Natural killer cell (primary cell): ENCODE results near the gene PTPRN2. TPM values are rescaled to one million over a fixed set of nuclear protein-coding genes. Genes with fewer than 3 reads are reported as not detected.

Experiments used
- ATAC-seq, 3 donors: fragments of 150-1000 bp in 2 of 3; fragments of 200-7000 bp in 1 of 3; cut with Tn5 transposase; 1 replicate in 1 of 3; 2 replicates in 2 of 3; pipeline ENCODE4 v1.10.0; 2021; ENCODE audit warnings: mild to moderate bottlenecking in 2 of 3, moderate library complexity in 2 of 3
- DNase-seq, 2 donors: peaks; one replicate each; pipeline versions ENCODE4 v3.0.0 to v3.0.0-alpha.2; 2013 to 2021; ENCODE audit warnings: mixed read lengths in 1 of 2
- H3K27ac ChIP-seq: one replicate; pipeline ENCODE4 v1.5.1; 2013; ENCODE audit warnings: mild to moderate bottlenecking, low read length
- H3K27me3 ChIP-seq: one replicate; pipeline ENCODE4 v1.6.1; 2013; ENCODE audit warnings: low read length; ENCODE audit not compliant: control insufficient read depth, insufficient read depth
- H3K36me3 ChIP-seq: one replicate; pipeline ENCODE4 v1.6.1; 2013; ENCODE audit warnings: low read length; ENCODE audit not compliant: control insufficient read depth, insufficient read depth
- H3K4me1 ChIP-seq: one replicate; pipeline ENCODE4 v1.6.1; 2013; ENCODE audit warnings: low read length; ENCODE audit not compliant: control insufficient read depth, insufficient read depth
- H3K4me3 ChIP-seq: one replicate; pipeline ENCODE4 v1.5.1; 2013; ENCODE audit warnings: low read length
- H3K9me3 ChIP-seq: one replicate; pipeline ENCODE4 v1.6.1; 2013; ENCODE audit warnings: low read length; ENCODE audit not compliant: control insufficient read depth, insufficient read depth
- H3K27ac Mint-ChIP-seq, 2 donors: one replicate each; pipeline ENCODE4 v1.8.0; 2022; ENCODE audit warnings: mild to moderate bottlenecking in 2 of 2, mixed read lengths in 2 of 2, moderate library complexity in 1 of 2
- H3K27me3 Mint-ChIP-seq, 2 donors: one replicate each; pipeline ENCODE4 v1.8.0; 2022; ENCODE audit warnings: low read depth in 2 of 2, mixed read lengths in 2 of 2
- H3K36me3 Mint-ChIP-seq: one replicate; pipeline ENCODE4 v1.8.0; 2022; ENCODE audit warnings: mixed read lengths
- H3K4me1 Mint-ChIP-seq, 2 donors: one replicate each; pipeline ENCODE4 v1.8.0; 2022; ENCODE audit warnings: mixed read lengths in 2 of 2
- H3K4me3 Mint-ChIP-seq: one replicate; pipeline ENCODE4 v1.8.0; 2022; ENCODE audit warnings: mild to moderate bottlenecking, moderate library complexity, mixed read lengths
- H3K9me3 Mint-ChIP-seq, 2 donors: one replicate each; pipeline ENCODE4 v1.8.0; 2022; ENCODE audit warnings: mixed read lengths in 2 of 2
- CTCF ChIP-seq: fragments of 200-600 bp; IDR thresholded peaks from one replicate; pipeline ENCODE4 v1.8.0; 2022; ENCODE audit warnings: antibody characterized with exemption
- WGBS: methylation state at CpG from one replicate; pipeline ENCODE4 v1.1.7; 2013; ENCODE audit warnings: missing lambda C conversion rate; ENCODE audit not compliant: insufficient coverage; 5-methylcytosine and 5-hydroxymethylcytosine counted together
- intact Hi-C: fragments of 100-400 bp; cut with micrococcal nuclease; formaldehyde crosslinking; loops from one replicate; pipeline ENCODE4 v1.14.2; 2022
- total RNA-seq, 4 donors: library from RNA; stranded (reverse); fragments of 120-200 nt in 1 of 4; gene quantifications; one replicate each; pipeline versions ENCODE4 v1.2.3 to v1.2.4, GENCODE V29; 2013 to 2022

PTPRN2 gene
- total RNA-seq, 3 donors from 2014 or later (not counting 1 experiment from before 2014, with no cell fraction given): 1.3 to 2.5 (median 1.9) TPM

- H3K27ac ChIP-seq: no peak overlapping the region
- H3K4me1 Mint-ChIP-seq: peaks cover 9 to 10% of the 10 kb centered on the region in 2 donors
- DNase-seq (no peak), ATAC-seq (no peak)
- peaks cover 10% of the 10 kb centered on the region for H3K4me1 ChIP-seq
- no peak overlapping the region for H3K27ac Mint-ChIP-seq
- no peaks in the 10 kb centered on the region for H3K36me3 ChIP-seq
- intact Hi-C loops: no loop called here
- H3K9me3 ChIP-seq: no peaks in the 10 kb centered on the region
- H3K27me3 ChIP-seq: no peaks in the 10 kb centered on the region
- H3K4me3 ChIP-seq: no peak overlapping the region
- WGBS: 90% methylated on average over 26 of the region's 26 CpGs
- H3K4me3 Mint-ChIP-seq: no peak overlapping the region
- H3K36me3 Mint-ChIP-seq: no peaks in the 10 kb centered on the region
- no peaks in the 10 kb centered on the region for H3K27me3 Mint-ChIP-seq
- TF ChIP-seq CTCF: no peak
- no peaks in the 10 kb centered on the region for H3K9me3 Mint-ChIP-seq
Observed at GRCh38 chr7:157662110-157662791, 925.4 kb downstream of the PTPRN2 start.

- H3K9me3 Mint-ChIP-seq: no peaks in the 10 kb centered on the region
- DNase-seq (no peak), ATAC-seq (no peak)
- intact Hi-C loops: no loop called here
- no peaks in the 10 kb centered on the region for H3K27me3 Mint-ChIP-seq
- no peaks in the 10 kb centered on the region for H3K36me3 Mint-ChIP-seq
- 90% methylated on average over 11 of the region's 11 CpGs for WGBS
- TF ChIP-seq CTCF: no peak
- Histone ChIP-seq H3K9me3 (no peaks in the 10 kb centered on the region), H3K27me3 (no peaks in the 10 kb centered on the region), H3K27ac (no peak overlapping the region), H3K4me3 (no peak overlapping the region), H3K4me1 (peaks cover 10% of the 10 kb centered on the region), H3K36me3 (no peaks in the 10 kb centered on the region)
- no peak overlapping the region for H3K27ac Mint-ChIP-seq
- peaks cover 9 to 10% of the 10 kb centered on the region in 2 donors for H3K4me1 Mint-ChIP-seq
- no peak overlapping the region for H3K4me3 Mint-ChIP-seq
Observed at GRCh38 chr7:157661611-157661975, 926.0 kb downstream of the PTPRN2 start.

- H3K27ac ChIP-seq: no peak overlapping the region
- H3K9me3 Mint-ChIP-seq: no peaks in the 10 kb centered on the region
- H3K4me1 ChIP-seq: peaks cover 10% of the 10 kb centered on the region
- no peaks in the 10 kb centered on the region for H3K36me3 Mint-ChIP-seq
- TF ChIP-seq CTCF: no peak
- no peaks in the 10 kb centered on the region for H3K9me3 ChIP-seq
- DNase-seq (no peak), ATAC-seq (no peak)
- WGBS: 85% methylated on average over 43 of the region's 43 CpGs
- H3K4me1 Mint-ChIP-seq: peaks cover 9 to 10% of the 10 kb centered on the region in 2 donors
- H3K27me3 Mint-ChIP-seq: no peaks in the 10 kb centered on the region
- no peak overlapping the region for H3K4me3 ChIP-seq
- intact Hi-C loops: no loop called here
- H3K27me3 ChIP-seq: no peaks in the 10 kb centered on the region
- H3K36me3 ChIP-seq: no peaks in the 10 kb centered on the region
- H3K27ac Mint-ChIP-seq: no peak overlapping the region
- no peak overlapping the region for H3K4me3 Mint-ChIP-seq
Observed at GRCh38 chr7:157660971-157661610, 926.5 kb downstream of the PTPRN2 start.
